Spleen (tissue), 11 donors: Measurements from ENCODE around the gene SLC27A2. TPM values are rescaled to one million over a fixed set of nuclear protein-coding genes. Genes with fewer than 3 reads are reported as not detected.

Source experiments
- DNase-seq: peaks from one replicate; pipeline ENCODE4 v3.0.0-alpha.2; 2020
- H3K27ac ChIP-seq, 8 donors: fragments of 200-600 bp; sonication (generic) in 7 of 8; 1 replicate in 4 of 8; 2 replicates in 4 of 8; pipeline versions ENCODE4 v1.5.0 to v1.8.0; 2016 to 2021; ENCODE audit warnings: inconsistent platforms in 4 of 8, mild to moderate bottlenecking in 4 of 8, moderate library complexity in 1 of 8
- H3K27me3 ChIP-seq, 7 donors: fragments of 200-600 bp; sonication (generic) in 6 of 7; replicated peaks in 1 of 7; 1 replicate in 4 of 7; 2 replicates in 3 of 7; pipeline versions ENCODE4 v1.5.0 to v1.8.0; 2016 to 2021; ENCODE audit warnings: inconsistent platforms in 3 of 7, mild to moderate bottlenecking in 1 of 7
- H3K36me3 ChIP-seq, 6 donors: fragments of 200-600 bp; sonication (generic) in 5 of 6; 1 replicate in 4 of 6; 2 replicates in 2 of 6; pipeline versions ENCODE4 v1.5.0 to v1.8.0; 2016 to 2021; ENCODE audit warnings: inconsistent platforms in 2 of 6
- H3K4me1 ChIP-seq, 6 donors: fragments of 200-600 bp; sonication (generic) in 5 of 6; 1 replicate in 3 of 6; 2 replicates in 3 of 6; pipeline versions ENCODE4 v1.5.0 to v1.8.0; 2016 to 2021; ENCODE audit warnings: inconsistent platforms in 3 of 6
- H3K4me3 ChIP-seq, 8 donors: fragments of 200-600 bp; sonication (generic) in 7 of 8; 1 replicate in 4 of 8; 2 replicates in 4 of 8; pipeline versions ENCODE4 v1.5.0 to v1.8.0; 2016 to 2021; ENCODE audit warnings: inconsistent platforms in 4 of 8, mild to moderate bottlenecking in 4 of 8, moderate library complexity in 2 of 8
- H3K9me3 ChIP-seq, 8 donors: fragments of 200-600 bp; sonication (generic) in 7 of 8; 1 replicate in 4 of 8; 2 replicates in 4 of 8; pipeline versions ENCODE4 v1.5.0 to v1.8.0; 2016 to 2021; ENCODE audit warnings: inconsistent platforms in 4 of 8
- CTCF ChIP-seq, 11 experiments: fragments of 200-600 bp in 7 of 11; fragments of 450-650 bp in 4 of 11; sonication (generic) in 4 of 11; IDR thresholded peaks in 8 of 11; conservative IDR thresholded peaks in 3 of 11; 1 replicate in 7 of 11; 2 replicates in 4 of 11; pipeline versions ENCODE4 v1.4.0 to v1.8.0; 2016 to 2021; ENCODE audit warnings: antibody characterized with exemption in 11 of 11, inconsistent platforms in 4 of 11, mild to moderate bottlenecking in 1 of 11
- POLR2A ChIP-seq, 3 donors: fragments of 450-650 bp; IDR thresholded peaks; one replicate each; pipeline ENCODE4 v1.5.1; 2017; ENCODE audit warnings: antibody characterized with exemption in 3 of 3, mild to moderate bottlenecking in 1 of 3
- POLR2AphosphoS5 ChIP-seq, 3 donors: sonication (generic); formaldehyde crosslinking; IDR thresholded peaks; one replicate each; pipeline ENCODE4 v1.5.1; 2017; ENCODE audit warnings: antibody characterized with exemption in 3 of 3
- WGBS, 5 donors: extraction: QIAGEN DNeasy Blood & Tissue Kit in 3 of 5; methylation state at CpG; one replicate each; pipeline versions ENCODE4 v1.1.5 to v1.1.7; 2013 to 2018; 5-methylcytosine and 5-hydroxymethylcytosine counted together
- intact Hi-C: fragments of 100-400 bp; cut with DNase I; formaldehyde crosslinking; loops from one replicate; pipeline ENCODE4 v1.15.0; 2023; ENCODE audit warnings: low total_unique reads
- polyA plus RNA-seq, 3 donors: library from polyadenylated mRNA; stranded (reverse); fragments of 200-250 nt; gene quantifications; one replicate each; pipeline ENCODE4 v1.2.1, GENCODE V29; 2013
- total RNA-seq, 7 donors: library from RNA; depleted of rRNA in 3 of 7; stranded (reverse); fragments of >200 nt in 3 of 7; fragmentation: NEBNext Ultra II Directional in 4 of 7; extraction: Animal tissue kit (Norgen Biotek cat#: 25700) in 4 of 7; gene quantifications; one replicate each; pipeline versions ENCODE4 v1.1.0 to v1.2.1, GENCODE V29; 2016 to 2021
- donor health status: healthy with polysubstance abuse.
- donor health status: DM: no; HTN: no; CAD: no; lungs with moderate emphysema.
- donor health status: DM: no; HTN: no; CAD: no.
- donor health status: Bipolar disorder and iron deficiency.
- donor health status: healthy.
- donor health status: DM: no; HTN: no; CAD: no.
- donor health status: DM: yes; HTN: yes; CAD: no.

SLC27A2 gene
- total and polyA plus RNA-seq, 10 donors = 0.15 to 1.3 (median 0.39) TPM; not detected in 1

GRCh38 chr15:50241684-50242450, 59.9 kb downstream of the SLC27A2 start:
- no peaks in the 10 kb centered on the region for H3K36me3 ChIP-seq
- peaks cover 0 to 2% (median 0%) of the 10 kb centered on the region in 6 donors for H3K4me1 ChIP-seq
- DNase-seq = no peak
- H3K9me3 ChIP-seq = no peaks in the 10 kb centered on the region
- no peaks in the 10 kb centered on the region for H3K27me3 ChIP-seq
- TF ChIP-seq POLR2A (IDR thresholded peaks at IDR 0.05) = no peak
- no peak for TF ChIP-seq CTCF (IDR thresholded peaks at IDR 0.05 in 8 of 11, conservative IDR thresholded peaks at IDR 0.05 in 3 of 11)
- TF ChIP-seq POLR2AphosphoS5 (IDR thresholded peaks at IDR 0.05) = no peak
- intact Hi-C loops = no loop called here
- no peak overlapping the region for H3K4me3 ChIP-seq
- H3K27ac ChIP-seq = no peak overlapping the region
- WGBS, 5 donors = 76 to 82% (median 82%) methylated on average over 5 of the region's 5 CpGs

GRCh38 chr15:50244153-50244552, 62.2 kb downstream of the SLC27A2 start:
- H3K27me3 ChIP-seq = no peaks in the 10 kb centered on the region
- H3K4me1 ChIP-seq = peaks cover 0 to 25% (median 12%) of the 10 kb centered on the region in 6 donors
- no peak overlapping the region for H3K27ac ChIP-seq
- H3K36me3 ChIP-seq = no peaks in the 10 kb centered on the region
- intact Hi-C loops = no loop called here
- DNase-seq = no peak
- no peak for TF ChIP-seq POLR2A (IDR thresholded peaks at IDR 0.05)
- H3K4me3 ChIP-seq = no peak overlapping the region
- 93 to 100% (median 100%) methylated on average over 1 of the region's 1 CpG for WGBS, 5 donors
- H3K9me3 ChIP-seq = no peaks in the 10 kb centered on the region

- intact Hi-C loops = no loop called here
- no peak for TF ChIP-seq POLR2AphosphoS5 (IDR thresholded peaks at IDR 0.05)
- TF ChIP-seq POLR2A (IDR thresholded peaks at IDR 0.05) = no peak
- TF ChIP-seq CTCF (IDR thresholded peaks at IDR 0.05 in 8 of 11, conservative IDR thresholded peaks at IDR 0.05 in 3 of 11) = no peak
- H3K9me3 ChIP-seq = no peaks in the 10 kb centered on the region
- whole genome bisulfite sequencing, 5 donors = 86 to 89% (median 87%) methylated on average over 2 of the region's 2 CpGs
- no peak overlapping the region for H3K27ac ChIP-seq
- peaks cover 0 to 30% (median 12%) of the 10 kb centered on the region in 6 donors for H3K4me1 ChIP-seq
- no peaks in the 10 kb centered on the region for H3K36me3 ChIP-seq
- no peak for DNase-seq
- no peaks in the 10 kb centered on the region for H3K27me3 ChIP-seq
- H3K4me3 ChIP-seq = no peak overlapping the region
Measured at GRCh38 chr15:50244959-50245624, 63.1 kb downstream of the SLC27A2 start.

- no peaks in the 10 kb centered on the region for H3K36me3 ChIP-seq
- no peak for TF ChIP-seq CTCF (IDR thresholded peaks at IDR 0.05 in 8 of 11, conservative IDR thresholded peaks at IDR 0.05 in 3 of 11)
- TF ChIP-seq POLR2AphosphoS5 (IDR thresholded peaks at IDR 0.05) = no peak
- TF ChIP-seq POLR2A (IDR thresholded peaks at IDR 0.05) = no peak
- peaks cover 0 to 30% (median 12%) of the 10 kb centered on the region in 6 donors for H3K4me1 ChIP-seq
- H3K4me3 ChIP-seq = no peak overlapping the region
- peak overlapping the region in 1 of 8 donors; percentile 80 for H3K27ac ChIP-seq
- WGBS, 5 donors = 87 to 95% (median 94%) methylated on average over 2 of the region's 2 CpGs
- no peak for DNase-seq
- intact Hi-C loops = no loop called here
- no peaks in the 10 kb centered on the region for H3K9me3 ChIP-seq
- no peaks in the 10 kb centered on the region for H3K27me3 ChIP-seq
Measured at GRCh38 chr15:50246631-50247030, 64.6 kb downstream of the SLC27A2 start.
